Measurements from ENCODE around the gene GRIP2.
"Not testable (repeated sequence)": the region's sequence is repeated elsewhere in the genome, so short reads cannot be mapped to it uniquely, and the experiment has no call there.

Gene GRIP2

DNA sequence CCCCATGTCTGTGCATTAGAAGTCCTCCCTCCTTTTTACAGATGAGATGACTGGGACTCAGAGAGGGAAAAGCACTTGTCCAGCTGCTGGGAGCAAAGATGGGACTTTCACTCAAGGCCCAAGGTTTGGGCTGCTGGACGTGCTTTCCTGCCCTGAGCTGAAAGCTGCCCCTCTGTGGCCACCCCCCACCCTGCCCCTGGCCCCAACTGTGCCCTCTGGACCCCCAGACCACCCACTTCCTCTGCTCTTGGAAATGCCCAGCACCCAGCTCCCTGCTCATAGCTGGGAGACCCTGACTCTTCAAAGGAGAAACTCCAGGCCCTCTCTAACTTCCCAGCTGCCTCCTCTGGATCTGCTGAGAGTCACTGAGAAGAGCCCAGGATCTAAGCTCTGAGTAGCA is 20.7 kb downstream of the GRIP2 start:
- no peak for DNase-seq

DNA sequence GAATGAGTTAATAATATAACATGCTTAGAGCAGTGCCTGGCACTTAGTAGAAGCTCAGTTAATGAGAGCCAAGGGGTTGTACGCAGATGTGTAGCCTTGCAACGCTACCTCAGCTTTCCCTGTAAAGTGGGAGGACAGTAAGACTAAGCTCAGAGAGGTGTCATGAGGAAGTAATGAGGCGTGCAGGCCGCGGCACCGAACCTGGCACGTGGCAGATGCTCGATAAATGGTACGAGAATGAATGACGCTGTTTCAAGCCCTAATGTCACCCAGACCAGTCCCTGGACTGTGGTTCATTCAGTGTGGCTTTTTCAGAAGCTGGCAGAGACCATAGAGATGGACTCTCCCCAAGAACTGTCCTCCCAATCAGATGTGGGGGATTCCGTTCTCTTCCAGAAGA is 21.2 kb downstream of the GRIP2 start:
- no peak for DNase-seq

DNA sequence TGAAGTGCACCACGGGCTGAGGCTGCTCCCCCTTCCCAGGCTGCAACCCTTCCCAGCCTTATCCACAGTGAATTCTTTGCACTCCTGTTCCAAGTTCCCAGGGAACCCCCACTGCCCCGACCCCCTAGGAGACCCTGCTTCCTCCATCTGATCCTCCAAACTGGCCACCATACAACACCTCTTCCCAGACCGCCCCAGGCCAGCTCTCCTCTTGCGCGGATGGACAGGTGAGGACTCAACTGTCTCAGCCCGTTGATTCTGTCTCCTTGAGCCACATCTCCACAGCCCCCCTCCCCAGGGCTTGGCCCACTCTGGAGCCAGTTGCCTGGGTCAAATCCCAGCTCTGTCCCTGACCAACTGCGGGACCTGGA is 21.7 kb downstream of the GRIP2 start:
- DNase-seq, result no peak

DNA sequence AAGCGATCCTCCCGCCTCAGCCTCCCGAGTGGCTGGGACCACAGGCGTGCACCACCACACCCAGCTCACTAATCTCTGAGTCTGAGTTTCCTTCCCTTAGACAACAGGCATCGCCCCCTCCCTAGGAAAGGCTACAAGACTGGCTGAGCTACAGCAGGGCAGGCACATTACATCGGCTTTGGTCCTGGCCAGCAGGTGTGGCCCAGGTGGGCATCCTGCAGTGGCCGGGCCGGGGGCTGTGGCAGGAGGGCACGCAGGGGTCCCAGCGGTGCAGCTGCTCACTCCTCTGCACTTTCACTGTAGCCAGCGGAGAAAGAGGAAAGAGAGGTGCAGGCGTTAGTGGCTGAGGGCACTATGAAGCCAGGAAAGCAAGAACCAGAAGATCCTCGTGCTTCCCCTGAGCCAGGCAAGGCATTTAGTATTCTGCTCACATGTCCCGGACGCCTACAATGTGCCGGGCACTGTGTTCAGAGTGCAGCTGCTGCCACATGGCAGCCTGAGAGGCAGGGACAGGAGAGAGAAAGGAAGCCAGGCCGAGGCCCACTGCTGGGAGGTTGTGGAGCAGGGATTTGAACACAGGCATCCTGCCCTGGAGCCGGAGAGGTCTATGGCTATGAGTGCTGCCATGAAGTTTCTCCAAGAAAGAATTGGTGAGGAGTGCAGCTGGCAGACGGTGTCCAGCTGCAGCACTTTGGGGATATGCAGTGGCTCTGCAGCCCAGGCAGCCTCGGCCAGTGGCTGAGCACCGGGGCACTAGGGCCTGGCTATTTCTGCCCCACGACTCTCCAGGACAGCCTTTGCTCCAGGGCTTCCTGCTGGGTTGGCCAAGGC is 22.3 kb downstream of the GRIP2 start:
- DNase-seq, result no peak

DNA sequence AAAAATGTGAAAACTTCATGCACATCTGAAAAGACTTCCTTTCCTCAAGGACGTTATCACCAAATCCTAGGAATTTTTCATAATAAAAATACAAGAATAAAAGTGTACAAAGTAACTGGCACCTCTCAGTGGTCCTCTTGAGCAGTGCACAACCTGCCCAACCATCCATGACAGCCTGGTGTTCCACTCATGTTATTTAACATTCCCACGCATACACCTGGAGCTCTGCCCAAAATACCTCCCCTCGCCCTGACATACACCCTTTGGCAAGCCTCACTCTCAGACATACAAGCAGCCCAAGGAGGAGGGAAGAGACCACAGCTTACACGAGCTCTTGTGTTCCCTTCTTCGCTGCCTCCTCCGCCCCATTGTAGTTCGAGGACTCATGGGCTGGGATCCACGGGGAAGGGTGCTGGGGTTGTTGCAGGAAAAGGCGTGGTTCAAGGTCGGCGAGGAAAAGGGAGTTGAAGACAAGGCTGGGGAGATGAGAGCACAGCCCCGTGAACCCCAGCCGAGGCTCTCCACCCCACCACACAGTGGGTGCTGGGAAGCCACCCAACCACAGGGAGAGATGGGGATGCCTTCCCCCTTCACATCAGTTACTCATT is 23.3 kb downstream of the GRIP2 start:
- DNase-seq, result no peak

DNA sequence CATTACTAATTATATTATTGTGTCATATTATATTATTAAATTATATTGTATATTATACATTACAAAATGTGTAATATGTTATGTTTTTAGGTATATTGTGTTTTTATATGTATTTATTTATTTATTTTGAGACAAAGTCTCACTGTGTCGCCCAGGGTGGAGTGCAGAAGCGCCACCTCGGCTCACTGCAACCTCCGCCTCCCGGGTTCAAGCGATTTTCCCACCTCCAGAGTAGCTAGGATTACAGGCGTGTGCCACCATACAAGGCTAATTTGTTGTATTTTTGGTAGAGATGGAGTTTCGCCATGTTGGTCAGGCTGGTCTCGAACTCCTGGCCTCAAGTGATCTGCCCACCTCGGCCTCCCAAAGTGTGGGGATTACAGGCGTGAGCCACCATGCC is 24.6 kb downstream of the GRIP2 start:
- DNase-seq, result not testable (repeated sequence)

DNA sequence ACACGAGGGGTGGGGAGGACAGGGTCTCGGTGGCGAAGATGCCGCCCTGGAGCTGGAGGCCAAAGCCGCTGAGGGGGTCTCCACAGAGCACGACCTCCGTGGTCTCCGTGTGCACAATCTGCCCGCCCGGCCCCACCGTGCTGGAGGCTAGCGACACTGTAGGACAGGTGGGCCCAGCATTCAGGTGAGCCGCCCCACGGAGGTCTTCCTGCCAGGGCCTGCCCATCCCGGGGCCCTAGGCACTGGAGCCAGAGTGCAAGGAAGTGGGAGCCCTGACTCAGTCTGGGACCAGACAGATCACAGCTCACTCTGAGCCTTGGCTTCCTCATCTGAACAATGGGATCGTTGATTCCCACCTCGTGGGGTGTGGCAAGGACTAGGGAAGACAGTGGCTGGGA is 25.8 kb downstream of the GRIP2 start:
- no peak for DNase-seq

DNA sequence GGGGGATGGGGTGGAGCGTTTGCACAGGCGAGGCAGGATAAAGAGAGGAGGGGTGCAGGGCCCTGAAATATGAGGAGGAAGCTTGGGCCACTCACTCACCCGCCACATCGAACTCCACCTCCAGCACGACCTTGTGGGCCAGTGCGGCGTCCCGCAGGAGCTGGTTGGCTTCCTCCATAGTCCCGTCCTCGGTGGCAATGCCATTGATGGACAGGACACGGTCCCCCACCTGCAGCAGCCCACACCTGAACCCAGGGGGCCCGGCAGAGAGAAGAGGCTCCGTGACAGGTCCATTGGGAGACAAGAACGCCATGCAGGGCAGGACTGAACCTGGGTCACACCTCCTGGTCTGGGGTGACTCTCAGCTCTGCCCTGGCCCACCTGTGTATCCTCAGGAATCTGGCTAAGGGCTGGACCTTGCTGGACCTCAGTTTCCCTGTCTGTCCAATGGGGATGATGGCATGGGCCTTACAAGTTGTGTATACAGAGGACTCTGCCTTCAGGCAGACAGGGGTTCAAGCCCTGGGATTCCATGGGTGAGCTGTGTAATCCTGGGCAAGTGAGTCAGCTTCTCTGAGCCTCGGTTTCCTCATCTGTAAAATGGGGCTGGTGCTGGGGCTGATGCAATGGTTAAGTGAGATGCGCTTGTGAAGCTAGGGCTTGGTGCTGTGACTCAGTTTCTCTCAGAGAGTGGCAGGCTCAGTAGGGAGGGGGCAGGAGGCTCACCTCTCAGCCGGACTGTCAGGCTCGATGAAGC is 26.4 kb downstream of the GRIP2 start:
- no peak for DNase-seq

DNA sequence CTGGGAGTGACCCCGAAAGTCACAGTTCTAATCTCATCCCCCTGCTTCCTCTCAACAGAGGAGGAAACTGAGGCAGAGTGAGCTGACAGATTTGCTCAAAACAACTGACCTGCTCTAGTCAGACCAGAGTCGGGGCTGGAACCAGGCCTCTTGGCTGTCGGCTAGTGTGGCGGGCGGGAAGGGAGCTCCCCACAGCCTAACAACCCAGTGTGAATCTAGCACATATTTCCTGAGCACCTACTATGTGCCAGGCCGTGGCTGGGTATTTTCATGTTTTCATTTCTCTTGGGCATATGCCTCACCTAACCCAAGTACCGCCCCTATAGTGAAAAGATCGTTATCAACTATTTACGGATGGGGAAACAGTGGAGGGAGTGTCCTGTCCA is 27.2 kb downstream of the GRIP2 start:
- DNase-seq, result no peak

DNA sequence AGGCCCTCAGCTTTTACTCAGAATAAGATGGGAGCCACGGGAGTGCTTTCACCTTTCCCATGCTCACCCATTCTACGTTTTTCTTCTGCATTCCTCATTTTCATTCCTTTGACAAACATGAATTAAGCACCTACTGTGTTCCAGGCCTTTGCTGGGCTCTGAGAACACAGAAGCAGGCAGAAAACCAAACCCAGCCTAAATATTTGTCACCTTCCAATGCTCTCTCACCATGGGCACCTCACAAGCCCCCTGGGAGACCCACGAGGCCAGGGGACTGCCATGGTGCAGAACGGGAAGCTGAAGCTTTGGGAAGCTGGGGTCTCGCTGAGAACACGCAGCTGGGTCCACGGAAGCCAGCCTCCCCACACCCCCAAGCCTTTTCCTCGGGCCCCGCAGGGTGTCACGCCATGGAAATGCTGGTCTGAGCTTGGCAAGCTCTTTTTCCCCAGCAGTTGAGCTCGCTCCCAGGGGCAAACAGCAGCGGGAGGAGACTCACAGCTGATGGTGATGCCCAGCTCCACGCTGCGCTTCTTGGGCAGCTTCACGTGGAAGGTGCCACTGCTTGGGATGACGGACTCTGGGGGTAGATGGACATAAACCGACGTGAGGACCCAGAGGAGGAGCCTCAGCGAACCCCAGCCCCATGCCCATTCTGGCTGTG is 27.7 kb downstream of the GRIP2 start:
- DNase-seq, result no peak

DNA sequence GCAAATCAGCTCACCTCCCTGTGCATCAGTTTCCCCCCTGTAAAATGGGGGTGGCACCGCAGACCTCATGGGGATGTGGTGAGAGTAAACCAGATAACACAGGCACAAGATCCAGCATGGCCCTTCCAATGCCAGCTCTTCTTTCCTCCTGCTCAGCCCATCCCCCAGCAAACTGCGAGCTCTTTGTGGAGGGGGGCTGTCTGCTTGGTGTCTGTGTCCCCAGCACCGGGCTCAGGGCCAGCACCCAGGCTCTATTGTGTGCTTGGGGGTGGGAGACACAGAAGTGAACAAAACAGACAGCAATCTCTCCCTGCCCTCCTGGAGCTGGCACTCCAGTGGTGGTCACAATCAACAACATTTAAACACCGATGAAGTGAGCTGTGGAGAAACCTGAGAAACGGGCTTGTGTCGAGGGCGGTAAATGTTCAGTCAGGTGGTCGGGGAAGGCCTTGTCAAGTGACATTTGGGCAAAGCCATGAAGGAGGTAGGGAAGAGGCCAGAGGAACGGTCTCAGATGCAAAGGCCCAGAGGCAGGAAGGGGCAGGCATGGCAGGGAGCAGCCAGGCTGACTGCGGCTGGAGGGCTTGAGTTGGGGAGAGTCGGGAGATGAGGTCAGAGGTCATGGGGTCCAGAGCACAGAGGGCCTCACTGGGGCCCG is 28.4 kb downstream of the GRIP2 start:
- DNase-seq, result no peak

DNA sequence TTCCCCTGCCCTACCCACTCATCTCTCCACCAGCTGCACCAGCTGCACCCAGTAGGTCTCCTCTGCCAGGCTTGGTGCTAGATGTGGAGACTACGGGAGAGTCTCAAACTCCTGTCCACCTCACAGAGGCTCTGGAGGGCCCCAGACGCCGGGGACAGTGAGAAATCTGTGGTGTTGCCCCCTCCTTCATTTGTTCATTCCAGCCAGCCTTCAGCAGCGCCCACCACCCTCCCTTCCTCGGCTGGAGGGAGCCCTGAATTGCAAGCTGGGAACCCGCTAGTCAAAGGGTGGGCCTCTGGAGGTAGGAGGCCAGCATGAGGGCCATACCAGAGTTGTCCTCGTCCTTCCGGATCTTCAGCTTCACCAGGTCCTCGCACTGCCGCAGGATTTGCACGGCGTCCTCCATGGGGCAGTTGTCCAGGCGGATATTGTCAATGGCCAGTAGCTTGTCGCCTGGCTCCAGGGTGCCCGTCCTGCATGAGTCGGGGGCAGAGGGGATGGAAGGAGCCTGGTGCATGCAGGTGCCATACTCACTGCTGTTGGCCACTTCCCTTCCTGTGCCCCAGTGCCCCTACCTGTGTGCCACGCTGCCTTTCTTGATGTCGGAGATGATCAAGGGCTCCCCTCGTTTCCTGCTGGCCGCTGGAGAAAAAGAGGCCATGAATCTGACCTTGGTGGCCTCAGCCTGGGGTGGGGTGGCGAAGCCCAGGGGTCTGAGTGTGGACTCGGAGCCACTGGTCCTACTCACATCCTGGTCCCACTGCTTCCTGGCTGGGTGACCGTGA is 29.1 kb downstream of the GRIP2 start:
- no peak for DNase-seq

DNA sequence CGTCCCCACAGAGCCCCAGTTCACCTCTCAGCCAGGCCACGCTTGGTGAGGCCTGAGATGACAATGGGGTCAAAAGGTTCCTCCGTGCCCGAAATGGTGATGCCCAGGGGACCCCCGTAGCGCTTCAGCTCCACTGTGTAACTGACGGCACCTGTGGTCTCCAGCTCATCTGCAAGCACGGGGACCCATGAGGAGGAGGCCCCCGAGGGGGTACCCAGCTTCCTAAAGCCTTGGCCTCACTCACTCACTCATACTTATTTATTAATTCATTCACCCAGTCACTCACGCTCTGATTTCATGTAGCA is 30.4 kb downstream of the GRIP2 start:
- no peak for DNase-seq

DNA sequence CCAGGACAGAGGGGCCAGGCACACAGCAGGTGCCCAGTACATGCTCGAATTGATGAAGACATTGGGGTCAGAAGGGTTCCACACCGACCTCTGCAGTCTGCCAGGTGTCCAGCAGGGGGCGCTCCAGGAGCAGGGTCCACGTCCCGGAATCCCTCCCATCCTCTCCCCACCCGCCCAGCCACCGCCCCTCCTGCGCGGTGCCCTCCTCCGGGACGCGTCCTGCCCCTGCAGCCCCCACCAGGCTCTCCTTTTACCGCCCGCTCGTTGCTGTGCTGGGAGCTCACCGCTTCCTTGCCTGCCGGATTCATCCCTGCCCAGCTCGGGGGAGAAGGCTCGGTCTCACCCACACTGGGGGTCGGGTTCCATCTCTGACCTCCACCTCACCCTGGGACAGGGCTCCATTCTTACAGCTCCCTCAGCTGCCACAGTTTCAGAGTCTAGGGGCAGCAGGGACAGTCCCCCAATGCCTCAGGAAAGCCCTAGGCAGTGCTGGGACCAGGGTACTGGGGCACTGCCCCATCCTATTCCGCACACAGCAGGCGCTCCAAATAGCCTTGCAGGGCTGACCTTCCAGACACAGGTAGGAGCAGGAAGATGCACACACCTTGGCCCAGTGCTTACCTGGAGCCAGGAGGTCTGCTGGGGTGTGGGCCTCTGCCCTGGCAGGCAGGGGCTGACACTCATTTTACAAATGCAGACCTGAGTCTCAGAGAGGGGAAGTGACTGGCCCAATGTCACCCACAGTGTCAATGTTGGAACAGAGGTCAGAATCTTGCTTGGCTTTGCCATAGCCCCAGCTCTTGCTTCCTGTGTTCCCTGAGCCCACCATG is 31.0 kb downstream of the GRIP2 start:
- peak; percentile 40 to 67 (median 56) for DNase-seq

DNA sequence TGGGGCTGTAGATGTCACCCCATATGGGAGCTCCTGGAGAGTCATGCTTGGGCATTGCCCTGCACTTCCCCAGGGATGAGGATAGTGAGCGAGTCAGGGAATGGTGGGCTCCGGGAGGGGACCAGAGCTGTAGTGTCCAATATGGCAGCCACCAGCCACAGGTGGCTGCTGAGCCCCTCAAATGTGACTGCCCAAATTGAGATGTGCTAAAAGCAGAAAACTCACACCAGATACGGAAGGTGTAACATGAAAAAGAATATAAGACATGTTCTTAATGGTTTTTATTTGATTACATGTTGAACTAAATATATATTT is 31.7 kb downstream of the GRIP2 start:
- no peak for DNase-seq

DNA sequence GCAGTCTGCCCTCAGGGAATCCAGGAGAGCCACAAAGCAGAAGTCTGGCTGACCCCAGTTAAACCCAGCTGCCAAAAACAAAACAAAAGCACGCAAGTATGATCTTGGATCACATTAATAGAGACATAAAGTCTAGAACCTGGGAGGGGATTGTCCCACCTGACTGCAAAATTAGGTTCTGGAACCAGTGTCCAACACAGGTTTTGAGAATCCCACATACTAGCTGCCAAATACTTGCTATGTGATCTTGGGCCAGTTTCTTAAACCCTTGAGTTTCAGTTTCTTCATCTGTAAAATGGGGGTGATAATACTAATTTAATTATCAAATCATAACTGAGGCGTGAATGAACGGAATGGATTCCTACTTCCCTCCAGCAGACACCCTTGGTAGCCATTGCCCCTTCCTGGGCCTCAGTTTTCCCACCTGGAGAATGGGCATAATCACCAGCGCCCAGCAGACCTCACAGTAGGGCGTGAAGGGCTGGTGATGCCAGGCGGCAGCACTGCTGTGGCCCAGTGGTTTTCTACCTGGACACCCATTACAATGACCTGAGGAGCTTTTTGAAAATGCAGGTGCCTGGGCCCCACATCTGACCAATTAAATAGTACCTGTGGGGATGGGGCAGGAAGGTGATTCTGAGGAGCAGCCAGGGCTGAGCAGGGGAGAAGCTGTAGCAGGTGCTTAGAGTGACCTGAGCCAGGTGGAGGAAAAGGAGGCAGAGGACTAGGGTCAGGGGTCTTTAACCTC is 32.2 kb downstream of the GRIP2 start:
- DNase-seq, result no peak

DNA sequence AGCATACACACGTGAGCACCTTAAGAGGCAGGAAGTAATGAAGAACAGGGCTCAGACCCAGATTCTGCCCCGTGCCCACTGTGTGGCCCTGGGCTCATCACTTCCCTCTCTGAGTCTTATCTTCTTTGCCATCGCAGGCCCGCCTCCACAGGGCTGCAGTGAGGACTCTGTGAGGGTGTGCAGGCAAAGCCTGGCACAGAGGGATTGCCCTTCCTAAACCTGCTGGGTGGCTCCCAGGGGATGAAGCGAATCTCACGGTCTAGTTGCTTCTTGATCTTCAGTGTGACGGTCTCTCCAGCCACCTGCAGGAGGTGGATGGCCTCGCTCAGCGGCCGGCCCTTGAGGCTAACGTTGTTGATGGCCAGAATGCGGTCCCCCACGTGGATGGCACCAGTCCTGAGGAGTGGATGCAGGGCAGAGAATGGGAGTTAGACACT is 32.8 kb downstream of the GRIP2 start:
- no peak for DNase-seq

DNA sequence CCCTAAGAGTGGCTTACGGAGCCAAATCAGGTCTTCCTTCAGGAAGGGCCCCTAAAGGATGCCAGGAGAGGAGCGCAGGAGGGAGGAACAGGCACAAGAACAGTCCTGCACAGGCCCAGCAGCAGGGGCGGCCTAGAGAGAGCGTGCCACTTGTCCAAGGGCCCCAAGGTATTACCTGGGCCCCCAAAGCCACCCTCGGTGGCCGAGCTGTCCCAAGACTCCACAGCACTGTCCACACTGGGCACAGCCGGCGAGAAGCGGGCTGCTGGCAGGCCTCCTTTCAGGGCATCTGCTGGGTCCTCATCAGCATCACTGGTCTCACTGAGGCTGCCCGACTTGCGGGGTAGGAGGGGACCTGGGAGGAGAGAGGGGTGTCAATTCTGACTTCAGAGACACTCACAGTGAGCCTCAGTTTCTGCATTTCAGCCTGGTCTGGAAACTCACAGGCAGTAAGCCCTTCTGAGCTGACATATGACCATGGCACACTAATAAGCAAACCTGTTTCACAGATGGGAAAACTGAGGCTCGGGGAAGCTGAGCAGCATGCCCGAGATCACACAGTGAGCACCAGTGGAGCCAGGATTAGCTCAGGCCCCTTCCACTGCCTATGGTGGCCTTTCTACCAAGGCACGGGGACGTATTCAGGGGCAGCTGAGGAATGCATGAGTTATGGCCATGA is 33.4 kb downstream of the GRIP2 start:
- DNase-seq, result no peak

DNA sequence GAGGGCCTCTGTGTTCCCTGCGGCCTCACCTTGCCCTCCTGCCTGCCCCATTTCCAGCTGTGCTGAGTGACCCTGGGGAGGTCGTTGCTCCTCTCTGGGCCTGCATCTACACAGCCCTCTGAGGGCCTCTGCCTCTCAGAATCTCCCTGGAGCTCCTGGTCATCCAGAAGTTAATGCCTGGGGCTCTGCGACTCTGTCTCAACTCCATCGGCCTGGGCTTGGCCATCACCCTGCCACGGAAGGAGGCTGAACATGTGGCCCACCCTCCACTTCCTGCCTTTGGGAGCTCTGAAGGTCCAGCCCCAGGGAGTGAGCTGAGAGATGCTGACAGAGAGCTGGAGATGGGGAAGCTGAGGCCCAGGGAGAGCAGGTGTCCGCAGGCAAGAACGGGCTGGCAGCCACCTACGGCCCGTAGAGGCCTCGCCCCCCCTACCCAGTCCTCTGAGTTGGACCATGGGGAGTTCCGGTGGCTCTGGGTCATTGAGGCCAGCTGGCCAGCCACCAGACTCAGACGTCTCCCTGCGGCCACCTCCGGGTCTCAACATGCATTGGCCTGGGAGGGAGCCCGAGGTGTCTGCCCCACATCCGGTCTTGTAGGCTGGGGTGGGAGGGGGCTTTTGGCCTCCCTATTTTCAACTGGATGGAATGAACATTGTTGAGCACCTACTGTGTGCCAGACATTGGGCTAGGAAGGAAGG is 34.2 kb downstream of the GRIP2 start:
- DNase-seq, result no peak
